ENCODE results near the gene EIF4E2. TPM values are rescaled to one million over a fixed set of nuclear protein-coding genes. Genes with fewer than 3 reads are reported as not detected.

Gene EIF4E2
- total and polyA plus RNA-seq, 2 of the 4 experiments (the other 2 are of a cell fraction): 52.1 to 105 TPM

GRCh38 chr2:232529806-232530547 lies 20.5 kb upstream of the EIF4E2 start:
- dilution Hi-C loops (cut with HindIII; ENCODE audit: low sequenced_read_pairs, unreplicated experiment): no loop called here
- Histone ChIP-seq H3K79me1 (ENCODE audit: low read depth in 1 of 2, low read length in 2 of 2) (no peaks in the 10 kb centered on the region), H2AK5ac (ENCODE audit: low read depth, low read length) (no peak overlapping the region), H3K9me3 (ENCODE audit: control insufficient read depth, insufficient read depth, low read length) (no peaks in the 10 kb centered on the region), H3K36me3 (ENCODE audit: control insufficient read depth, insufficient read depth, low read length) (no peaks in the 10 kb centered on the region), H3K9me1 (ENCODE audit: insufficient read depth, low read length) (no peaks in the 10 kb centered on the region), H2AK9ac (replicated peaks; ENCODE audit: low read depth, low read length, poor library complexity) (no peak overlapping the region), H2BK5ac (ENCODE audit: low read depth, low read length, poor library complexity, severe bottlenecking) (no peak overlapping the region), H4K8ac (ENCODE audit: low read depth in 2 of 2, low read length in 2 of 2) (no peak overlapping the region), H4K5ac (ENCODE audit: low read depth, low read length) (no peak overlapping the region), H3K4me3 (ENCODE audit: insufficient read depth, low read depth, low read length) (no peak overlapping the region), H3K9ac (ENCODE audit: low read depth, low read length) (no peak overlapping the region), H3K4me2 (ENCODE audit: low read depth, low read length) (no peak overlapping the region), H4K91ac (ENCODE audit: insufficient read depth, low read depth, low read length) (no peak overlapping the region), H3K18ac (ENCODE audit: low read depth, low read length) (no peak overlapping the region), H3K27me3 (ENCODE audit: control insufficient read depth, insufficient read depth, low read length) (peaks cover 30% of the 10 kb centered on the region), H3K23ac (ENCODE audit: low read depth, low read length) (no peak overlapping the region), H3K27ac (ENCODE audit: insufficient read depth, low read length) (no peak overlapping the region), H2AFZ (replicated peaks; ENCODE audit: low read length, poor library complexity) (no peak overlapping the region), H3K56ac (ENCODE audit: extremely low read depth, insufficient read depth, low read length) (no peak overlapping the region), H2BK15ac (ENCODE audit: low read depth, low read length) (no peak overlapping the region), H2BK120ac (ENCODE audit: low read depth, low read length) (no peak overlapping the region), H2BK20ac (ENCODE audit: low read depth, low read length) (no peak overlapping the region), H4K20me1 (ENCODE audit: insufficient read depth, low read length) (no peaks in the 10 kb centered on the region), H3K4me1 (ENCODE audit: control insufficient read depth, insufficient read depth, low read length) (no peaks in the 10 kb centered on the region), H3K4ac (ENCODE audit: low read depth, low read length) (no peak overlapping the region), H3K14ac (replicated peaks; ENCODE audit: low read depth, low read length) (no peak overlapping the region)
- no peak for TF ChIP-seq MAFK (IDR thresholded peaks at IDR 0.05; ENCODE audit: low read depth, low read length)
- DNase-seq (no peak), ATAC-seq (ENCODE audit: low read depth) (no peak)
- no CpG with 5 or more reads among the region's 17 CpGs for WGBS, 2 experiments (ENCODE audit: extremely low coverage in 2 of 2, insufficient read length in 1 of 2)
- ChIA-PET CTCF (no interaction called here), POLR2A (ENCODE audit: unreplicated experiment) (no interaction called here)
- no TSS peak for BruUV-seq (replicated peaks)
- in situ Hi-C loops (cut with MboI; ENCODE audit: low sequenced_read_pairs): no loop called here
- intact Hi-C loops (cut with micrococcal nuclease): no loop called here

All from IMR-90 (cell line).